Loucy (cell line): ENCODE results near the gene APOD.
A peak's percentile ranks its signal among the peaks of the same experiment; 100 is the strongest.

Experiments
- H2AFZ ChIP-seq: fragments of 200-600 bp; sonication (generic); 2 replicates; pipeline ENCODE4 v1.6.0; 2016; ENCODE audit warnings: antibody characterized with exemption, mild to moderate bottlenecking, low read length, moderate library complexity
- H3F3A ChIP-seq: fragments of 200-600 bp; 2 replicates; pipeline ENCODE4 v1.6.0; 2016; ENCODE audit warnings: antibody characterized with exemption, low read depth, mild to moderate bottlenecking
- H3K27me3 ChIP-seq: fragments of 200-600 bp; sonication (generic); 2 replicates; pipeline ENCODE4 v1.6.1; 2014; ENCODE audit warnings: low read length, mild to moderate bottlenecking; ENCODE audit not compliant: insufficient read depth, poor library complexity, severe bottlenecking
- H3K36me3 ChIP-seq: fragments of 200-600 bp; sonication (generic); 2 replicates; pipeline ENCODE4 v1.6.1; 2016; ENCODE audit warnings: low read length; ENCODE audit not compliant: insufficient read depth
- H3K4me1 ChIP-seq: fragments of 200-600 bp; sonication (generic); 2 replicates; pipeline ENCODE4 v1.5.1; 2014; ENCODE audit warnings: low read length, mild to moderate bottlenecking; ENCODE audit not compliant: insufficient read depth, poor library complexity, severe bottlenecking
- H3K4me2 ChIP-seq: fragments of 200-600 bp; sonication (generic); 2 replicates; pipeline ENCODE4 v1.6.0; 2014; ENCODE audit warnings: antibody characterized with exemption, low read length, low read depth, mild to moderate bottlenecking; ENCODE audit not compliant: poor library complexity, severe bottlenecking
- H3K4me3 ChIP-seq: fragments of 200-600 bp; sonication (generic); 2 replicates; pipeline ENCODE4 v1.5.1; 2014; ENCODE audit warnings: low read length, mild to moderate bottlenecking, mixed read lengths; ENCODE audit not compliant: poor library complexity, severe bottlenecking
- H3K79me2 ChIP-seq: fragments of 200-600 bp; sonication (generic); 2 replicates; pipeline ENCODE4 v1.6.1; 2014; ENCODE audit warnings: low read length; ENCODE audit not compliant: insufficient read depth
- H3K9ac ChIP-seq: fragments of 200-600 bp; sonication (generic); 2 replicates; pipeline ENCODE4 v1.6.0; 2014; ENCODE audit warnings: mild to moderate bottlenecking, low read depth, low read length, moderate library complexity; ENCODE audit not compliant: poor library complexity, severe bottlenecking
- H3K9me2 ChIP-seq: fragments of 200-600 bp; sonication (generic); replicated peaks from 2 replicates; pipeline ENCODE4 v1.6.1; 2016; ENCODE audit warnings: low read depth, low read length, mixed read lengths
- H3K9me3 ChIP-seq: fragments of 200-600 bp; sonication (generic); 2 replicates; pipeline ENCODE4 v1.6.1; 2014; ENCODE audit warnings: mild to moderate bottlenecking, antibody characterized with exemption, low read length, low read depth; ENCODE audit not compliant: insufficient read depth
- H4K20me1 ChIP-seq: fragments of 200-600 bp; sonication (generic); 2 replicates; pipeline ENCODE4 v1.6.0; 2014; ENCODE audit warnings: antibody characterized with exemption, low read length, mild to moderate bottlenecking; ENCODE audit not compliant: insufficient read depth, poor library complexity, severe bottlenecking
- EZH2phosphoT487 ChIP-seq: fragments of 200-600 bp; IDR thresholded peaks from 2 replicates; pipeline ENCODE4 v1.6.1; 2018; ENCODE audit warnings: antibody characterized with exemption, mild to moderate bottlenecking, moderate library complexity, borderline replicate concordance
- TF ChIP-seq, protein P1 (sequence below): fragments of 200-600 bp; sonication (generic); conservative IDR thresholded peaks from 2 replicates; pipeline ENCODE4 v1.5.1; 2014; ENCODE audit warnings: mild to moderate bottlenecking, antibody characterized with exemption, low read length

APOD gene

GRCh38 chr3:195557322-195557721, 26.4 kb downstream of the APOD start:
- no peaks in the 10 kb centered on the region for H3F3A ChIP-seq

DNA sequence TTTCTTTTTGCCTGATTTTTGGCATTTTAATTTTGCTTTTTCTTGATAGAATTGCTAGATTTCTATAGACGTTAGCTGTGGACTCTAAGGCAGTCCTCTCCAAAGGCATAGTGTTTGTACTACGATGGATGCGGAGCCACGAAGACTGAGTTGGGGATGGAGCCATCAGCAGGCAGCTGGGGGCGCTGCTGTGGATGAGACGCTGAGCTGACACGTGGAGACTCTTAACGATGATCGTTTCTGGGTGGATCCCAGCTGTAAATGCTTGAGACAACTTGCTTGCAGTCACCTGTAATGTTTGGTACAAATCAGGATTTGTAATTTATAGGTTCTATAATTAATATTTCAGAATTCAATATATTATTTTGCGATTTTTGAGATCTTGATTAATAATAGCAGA, 27.4 kb downstream of the APOD start:
- no peak for TF ChIP-seq EZH2phosphoT487
- TF ChIP-seq, protein P1, sequence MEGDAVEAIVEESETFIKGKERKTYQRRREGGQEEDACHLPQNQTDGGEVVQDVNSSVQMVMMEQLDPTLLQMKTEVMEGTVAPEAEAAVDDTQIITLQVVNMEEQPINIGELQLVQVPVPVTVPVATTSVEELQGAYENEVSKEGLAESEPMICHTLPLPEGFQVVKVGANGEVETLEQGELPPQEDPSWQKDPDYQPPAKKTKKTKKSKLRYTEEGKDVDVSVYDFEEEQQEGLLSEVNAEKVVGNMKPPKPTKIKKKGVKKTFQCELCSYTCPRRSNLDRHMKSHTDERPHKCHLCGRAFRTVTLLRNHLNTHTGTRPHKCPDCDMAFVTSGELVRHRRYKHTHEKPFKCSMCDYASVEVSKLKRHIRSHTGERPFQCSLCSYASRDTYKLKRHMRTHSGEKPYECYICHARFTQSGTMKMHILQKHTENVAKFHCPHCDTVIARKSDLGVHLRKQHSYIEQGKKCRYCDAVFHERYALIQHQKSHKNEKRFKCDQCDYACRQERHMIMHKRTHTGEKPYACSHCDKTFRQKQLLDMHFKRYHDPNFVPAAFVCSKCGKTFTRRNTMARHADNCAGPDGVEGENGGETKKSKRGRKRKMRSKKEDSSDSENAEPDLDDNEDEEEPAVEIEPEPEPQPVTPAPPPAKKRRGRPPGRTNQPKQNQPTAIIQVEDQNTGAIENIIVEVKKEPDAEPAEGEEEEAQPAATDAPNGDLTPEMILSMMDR: peak; percentile 73
- Histone ChIP-seq H4K20me1 (no peaks in the 10 kb centered on the region), H3K27me3 (no peaks in the 10 kb centered on the region), H3K79me2 (no peaks in the 10 kb centered on the region), H3K4me1 (peaks cover 9% of the 10 kb centered on the region), H3F3A (no peaks in the 10 kb centered on the region), H3K9me2 (no peaks in the 10 kb centered on the region), H2AFZ (no peak overlapping the region), H3K4me2 (no peak overlapping the region), H3K9me3 (no peaks in the 10 kb centered on the region), H3K4me3 (no peak overlapping the region), H3K9ac (no peak overlapping the region), H3K36me3 (no peaks in the 10 kb centered on the region)

More at GRCh38 chr3:195557322-195557721, 26.4 kb downstream of the APOD start:
- TF ChIP-seq, protein P1: no peak
- no peak for TF ChIP-seq EZH2phosphoT487
- Histone ChIP-seq H3K9me3 (no peaks in the 10 kb centered on the region), H2AFZ (no peak overlapping the region), H3K79me2 (no peaks in the 10 kb centered on the region), H3K9ac (no peak overlapping the region), H3K27me3 (no peaks in the 10 kb centered on the region), H3K4me2 (no peak overlapping the region), H3K36me3 (no peaks in the 10 kb centered on the region), H3K4me3 (no peak overlapping the region), H3K4me1 (peaks cover 4% of the 10 kb centered on the region), H3K9me2 (no peaks in the 10 kb centered on the region), H4K20me1 (no peaks in the 10 kb centered on the region)

GRCh38 chr3:195555110-195555509, 28.6 kb downstream of the APOD start:
- H4K20me1 ChIP-seq: no peaks in the 10 kb centered on the region
- peaks cover 21% of the 10 kb centered on the region for H3K4me1 ChIP-seq
- H3F3A ChIP-seq: no peaks in the 10 kb centered on the region
- no peaks in the 10 kb centered on the region for H3K36me3 ChIP-seq
- no peak for TF ChIP-seq EZH2phosphoT487
- TF ChIP-seq, protein P1: no peak
- no peak overlapping the region for H3K4me2 ChIP-seq
- H3K4me3 ChIP-seq: no peak overlapping the region
- no peaks in the 10 kb centered on the region for H3K79me2 ChIP-seq
- H3K9me3 ChIP-seq: no peaks in the 10 kb centered on the region
- no peak overlapping the region for H2AFZ ChIP-seq
- no peak overlapping the region for H3K9ac ChIP-seq
- H3K27me3 ChIP-seq: no peaks in the 10 kb centered on the region
- no peaks in the 10 kb centered on the region for H3K9me2 ChIP-seq
